PC-3 (cell line): ENCODE measurements around the gene ADAT1.

Experiments
- EZH2 ChIP-seq: fragments of 300-600 bp; sonication (generic); IDR thresholded peaks from one replicate; pipeline ENCODE4 v1.6.1; 2017; ENCODE audit warnings: antibody characterized with exemption, mild to moderate bottlenecking, low read length; ENCODE audit not compliant: unreplicated experiment
- EZH2phosphoT487 ChIP-seq: fragments of 300-600 bp; sonication (generic); IDR thresholded peaks from 2 replicates; pipeline ENCODE4 v1.6.1; 2018; ENCODE audit warnings: mild to moderate bottlenecking, antibody characterized with exemption, low read length, borderline replicate concordance
- TF ChIP-seq, protein P1 (sequence below): fragments of 300-600 bp; sonication (generic); conservative IDR thresholded peaks from 2 replicates; pipeline ENCODE4 v1.5.1; 2017; ENCODE audit warnings: antibody characterized with exemption, low read depth, mild to moderate bottlenecking, low read length

DNA sequence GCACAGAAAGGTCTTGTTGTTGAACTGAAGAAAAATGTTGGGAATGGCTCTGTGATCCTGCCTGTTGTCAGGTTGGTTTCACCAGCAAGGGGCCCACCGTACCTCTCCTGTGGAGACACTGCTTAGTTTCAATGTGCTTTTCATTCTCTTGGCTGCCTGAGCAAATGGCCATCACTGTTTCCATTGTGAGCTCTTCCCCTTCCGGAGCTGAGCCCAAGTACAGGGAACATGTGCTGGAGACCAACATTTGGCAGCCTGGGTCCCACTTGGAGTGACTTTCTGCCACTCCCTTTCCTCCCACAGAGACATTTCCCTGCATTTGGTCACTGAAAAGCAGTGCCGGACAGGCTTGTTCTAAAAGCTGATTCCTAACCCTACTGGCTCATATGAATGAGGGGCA lies 33.8 kb downstream of the ADAT1 start:
- TF ChIP-seq, protein P1, sequence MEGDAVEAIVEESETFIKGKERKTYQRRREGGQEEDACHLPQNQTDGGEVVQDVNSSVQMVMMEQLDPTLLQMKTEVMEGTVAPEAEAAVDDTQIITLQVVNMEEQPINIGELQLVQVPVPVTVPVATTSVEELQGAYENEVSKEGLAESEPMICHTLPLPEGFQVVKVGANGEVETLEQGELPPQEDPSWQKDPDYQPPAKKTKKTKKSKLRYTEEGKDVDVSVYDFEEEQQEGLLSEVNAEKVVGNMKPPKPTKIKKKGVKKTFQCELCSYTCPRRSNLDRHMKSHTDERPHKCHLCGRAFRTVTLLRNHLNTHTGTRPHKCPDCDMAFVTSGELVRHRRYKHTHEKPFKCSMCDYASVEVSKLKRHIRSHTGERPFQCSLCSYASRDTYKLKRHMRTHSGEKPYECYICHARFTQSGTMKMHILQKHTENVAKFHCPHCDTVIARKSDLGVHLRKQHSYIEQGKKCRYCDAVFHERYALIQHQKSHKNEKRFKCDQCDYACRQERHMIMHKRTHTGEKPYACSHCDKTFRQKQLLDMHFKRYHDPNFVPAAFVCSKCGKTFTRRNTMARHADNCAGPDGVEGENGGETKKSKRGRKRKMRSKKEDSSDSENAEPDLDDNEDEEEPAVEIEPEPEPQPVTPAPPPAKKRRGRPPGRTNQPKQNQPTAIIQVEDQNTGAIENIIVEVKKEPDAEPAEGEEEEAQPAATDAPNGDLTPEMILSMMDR = no peak
- no peak for TF ChIP-seq EZH2
- no peak for TF ChIP-seq EZH2phosphoT487
